ENCODE results near the gene ACOT13.
"Not testable (repeated sequence)": the region's sequence is repeated elsewhere in the genome, so short reads cannot be mapped to it uniquely, and the experiment has no call there.

The ACOT13 gene

DNA sequence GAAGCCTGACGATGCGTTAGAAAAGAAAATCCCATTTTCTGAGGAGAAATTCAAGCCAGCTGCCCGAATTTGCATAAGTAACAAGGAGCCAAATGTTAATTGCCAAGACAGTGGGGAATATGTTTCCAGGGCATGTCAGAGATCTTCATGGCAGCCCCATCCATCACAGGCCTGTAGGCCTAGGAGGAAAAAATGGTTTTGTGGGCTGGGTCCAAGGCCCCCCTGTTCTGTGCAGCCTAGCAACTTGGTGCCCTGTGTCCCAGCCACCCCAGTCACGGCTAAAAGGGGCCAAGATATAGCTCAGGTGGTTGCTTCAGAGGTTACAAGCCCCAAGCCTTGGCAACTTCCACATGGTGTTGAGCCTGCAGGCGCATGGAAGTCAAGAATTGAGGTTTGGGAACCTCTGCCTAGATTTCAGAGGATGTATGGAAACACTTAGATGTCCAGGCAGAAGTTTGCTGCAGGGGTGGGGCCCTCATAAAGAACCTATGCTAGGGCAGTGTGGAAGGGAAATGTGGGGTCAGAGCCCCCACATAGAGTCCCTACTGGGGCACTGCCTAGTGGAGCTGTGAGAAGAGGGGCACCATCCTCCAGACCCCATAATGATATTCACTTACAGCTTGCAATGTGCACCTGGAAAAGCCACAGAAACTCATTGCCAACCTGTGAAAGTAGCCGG lies 64.7 kb downstream of the ACOT13 start:
- H2AFZ ChIP-seq (ENCODE audit: low read depth, low read length); H3K4me3 ChIP-seq (ENCODE audit: insufficient read depth in 1 of 2, low read depth in 1 of 2, low read length in 2 of 2); H3K27me3 ChIP-seq (ENCODE audit: control insufficient read depth in 1 of 2, insufficient read depth in 1 of 2, low read length in 2 of 2); H2BK5ac ChIP-seq (ENCODE audit: low read depth, low read length, poor library complexity, severe bottlenecking); H2BK120ac ChIP-seq (ENCODE audit: low read depth, low read length); H3K4ac ChIP-seq (ENCODE audit: low read depth in 1 of 2, low read length in 2 of 2); H2BK12ac ChIP-seq (ENCODE audit: low read length in 2 of 2); H3K18ac ChIP-seq (ENCODE audit: low read depth in 1 of 2, low read length in 2 of 2); H3K14ac ChIP-seq (ENCODE audit: low read length in 2 of 2); H4K8ac ChIP-seq (ENCODE audit: low read length); H3K4me1 ChIP-seq (ENCODE audit: control insufficient read depth, insufficient read depth, low read depth, low read length); H3K27ac ChIP-seq (ENCODE audit: low read length, poor library complexity, severe bottlenecking); H3K23ac ChIP-seq (ENCODE audit: low read length in 2 of 2); H3K9ac ChIP-seq (ENCODE audit: low read length); H3K4me2 ChIP-seq (ENCODE audit: low read length, poor library complexity, severe bottlenecking); H2BK15ac ChIP-seq (ENCODE audit: low read depth, poor library complexity, severe bottlenecking); H4K91ac ChIP-seq (ENCODE audit: low read length); DNase-seq; H3K36me3 ChIP-seq (ENCODE audit: control insufficient read depth in 1 of 2, insufficient read depth in 2 of 2, low read depth in 1 of 2, low read length in 2 of 2); H3K79me1 ChIP-seq (replicated peaks; ENCODE audit: low read length, poor library complexity, severe bottlenecking); H3K9me3 ChIP-seq (ENCODE audit: control insufficient read depth, low read length); H2AK5ac ChIP-seq (ENCODE audit: low read length, severe bottlenecking): not testable (repeated sequence)
- 70% methylated on average over 6 of the region's 6 CpGs for WGBS

DNA sequence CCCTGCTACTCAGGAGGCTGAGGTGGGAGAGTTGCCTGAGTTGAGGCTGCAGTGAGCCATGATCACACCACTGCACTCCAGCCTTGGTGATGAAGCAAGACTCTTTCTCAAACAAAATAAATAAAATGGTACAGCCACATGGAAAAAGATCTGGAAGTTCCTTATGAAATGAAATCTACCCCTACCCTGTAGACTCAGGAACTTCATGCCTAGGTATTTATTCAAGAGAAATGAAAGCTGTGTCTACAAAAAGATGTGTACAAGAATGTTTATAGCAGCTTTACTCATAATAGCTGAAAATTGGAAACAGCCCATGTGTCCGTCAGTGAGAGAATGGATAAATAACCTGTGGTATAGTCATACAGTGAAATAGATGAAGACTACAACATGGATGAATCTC lies 67.3 kb downstream of the ACOT13 start:
- no peaks in the 10 kb centered on the region for H3K36me3 ChIP-seq (ENCODE audit: control insufficient read depth in 1 of 2, insufficient read depth in 2 of 2, low read depth in 1 of 2, low read length in 2 of 2)
- H3K14ac ChIP-seq (ENCODE audit: low read length in 2 of 2), result no peak overlapping the region
- no peak overlapping the region for H3K23ac ChIP-seq (ENCODE audit: low read length in 2 of 2)
- 95% methylated on average over 1 of the region's 1 CpG for WGBS
- peaks cover 9% of the 10 kb centered on the region for H3K9me3 ChIP-seq (ENCODE audit: control insufficient read depth, low read length)
- H3K79me1 ChIP-seq (replicated peaks; ENCODE audit: low read length, poor library complexity, severe bottlenecking), result no peaks in the 10 kb centered on the region
- no peaks in the 10 kb centered on the region for H3K4me1 ChIP-seq (ENCODE audit: control insufficient read depth, insufficient read depth, low read depth, low read length)
- no peak for DNase-seq
- H3K9ac ChIP-seq (ENCODE audit: low read length), result no peak overlapping the region
- H3K4me3 ChIP-seq (ENCODE audit: insufficient read depth in 1 of 2, low read depth in 1 of 2, low read length in 2 of 2), result no peak overlapping the region
- no peak overlapping the region for H2BK5ac ChIP-seq (ENCODE audit: low read depth, low read length, poor library complexity, severe bottlenecking)
- H2BK12ac ChIP-seq (ENCODE audit: low read length in 2 of 2), result no peak overlapping the region
- no peak overlapping the region for H3K4ac ChIP-seq (ENCODE audit: low read depth in 1 of 2, low read length in 2 of 2)
- H2BK120ac ChIP-seq (ENCODE audit: low read depth, low read length), result no peak overlapping the region
- no peak overlapping the region for H2AFZ ChIP-seq (ENCODE audit: low read depth, low read length)
- H3K18ac ChIP-seq (ENCODE audit: low read depth in 1 of 2, low read length in 2 of 2), result no peak overlapping the region
- H2BK15ac ChIP-seq (ENCODE audit: low read depth, poor library complexity, severe bottlenecking), result no peak overlapping the region
- no peak overlapping the region for H4K8ac ChIP-seq (ENCODE audit: low read length)
- H3K4me2 ChIP-seq (ENCODE audit: low read length, poor library complexity, severe bottlenecking), result no peak overlapping the region
- no peak overlapping the region for H2AK5ac ChIP-seq (ENCODE audit: low read length, severe bottlenecking)
- no peak overlapping the region for H3K27ac ChIP-seq (ENCODE audit: low read length, poor library complexity, severe bottlenecking)
- no peaks in the 10 kb centered on the region for H3K27me3 ChIP-seq (ENCODE audit: control insufficient read depth in 1 of 2, insufficient read depth in 1 of 2, low read length in 2 of 2)
- no peak overlapping the region for H4K91ac ChIP-seq (ENCODE audit: low read length)

DNA sequence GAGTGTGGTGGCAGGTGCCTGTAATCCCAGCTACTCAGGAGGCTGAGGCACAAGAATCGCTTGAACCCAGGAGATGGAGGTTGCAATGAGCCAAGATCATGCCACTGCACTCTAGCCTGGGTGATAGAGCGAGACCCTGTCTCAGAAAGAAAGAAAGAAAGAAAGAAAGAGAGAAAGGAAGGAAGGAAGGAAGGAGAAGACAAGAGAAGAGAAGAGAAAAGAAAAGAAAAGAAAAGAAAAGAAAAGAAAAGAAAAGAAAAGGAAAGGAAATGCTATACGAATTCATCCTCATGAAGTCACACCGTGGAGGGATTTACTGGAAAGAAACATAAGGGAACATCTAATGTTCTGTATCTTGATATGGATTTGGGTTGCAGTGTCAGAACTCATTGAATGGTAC lies 67.8 kb downstream of the ACOT13 start:
- 96% methylated on average over 4 of the region's 4 CpGs for WGBS
- not testable (repeated sequence) for H2BK15ac ChIP-seq (ENCODE audit: low read depth, poor library complexity, severe bottlenecking); H3K4me2 ChIP-seq (ENCODE audit: low read length, poor library complexity, severe bottlenecking); H3K4me1 ChIP-seq (ENCODE audit: control insufficient read depth, insufficient read depth, low read depth, low read length); H3K79me1 ChIP-seq (replicated peaks; ENCODE audit: low read length, poor library complexity, severe bottlenecking); H3K9me3 ChIP-seq (ENCODE audit: control insufficient read depth, low read length); H3K9ac ChIP-seq (ENCODE audit: low read length); H2BK120ac ChIP-seq (ENCODE audit: low read depth, low read length); H3K14ac ChIP-seq (ENCODE audit: low read length in 2 of 2); H3K18ac ChIP-seq (ENCODE audit: low read depth in 1 of 2, low read length in 2 of 2); H3K23ac ChIP-seq (ENCODE audit: low read length in 2 of 2); H3K27ac ChIP-seq (ENCODE audit: low read length, poor library complexity, severe bottlenecking); H2BK5ac ChIP-seq (ENCODE audit: low read depth, low read length, poor library complexity, severe bottlenecking); H2AK5ac ChIP-seq (ENCODE audit: low read length, severe bottlenecking); H3K36me3 ChIP-seq (ENCODE audit: control insufficient read depth in 1 of 2, insufficient read depth in 2 of 2, low read depth in 1 of 2, low read length in 2 of 2); H4K8ac ChIP-seq (ENCODE audit: low read length); H4K91ac ChIP-seq (ENCODE audit: low read length); DNase-seq; H3K4ac ChIP-seq (ENCODE audit: low read depth in 1 of 2, low read length in 2 of 2); H2AFZ ChIP-seq (ENCODE audit: low read depth, low read length); H2BK12ac ChIP-seq (ENCODE audit: low read length in 2 of 2); H3K27me3 ChIP-seq (ENCODE audit: control insufficient read depth in 1 of 2, insufficient read depth in 1 of 2, low read length in 2 of 2); H3K4me3 ChIP-seq (ENCODE audit: insufficient read depth in 1 of 2, low read depth in 1 of 2, low read length in 2 of 2)

DNA sequence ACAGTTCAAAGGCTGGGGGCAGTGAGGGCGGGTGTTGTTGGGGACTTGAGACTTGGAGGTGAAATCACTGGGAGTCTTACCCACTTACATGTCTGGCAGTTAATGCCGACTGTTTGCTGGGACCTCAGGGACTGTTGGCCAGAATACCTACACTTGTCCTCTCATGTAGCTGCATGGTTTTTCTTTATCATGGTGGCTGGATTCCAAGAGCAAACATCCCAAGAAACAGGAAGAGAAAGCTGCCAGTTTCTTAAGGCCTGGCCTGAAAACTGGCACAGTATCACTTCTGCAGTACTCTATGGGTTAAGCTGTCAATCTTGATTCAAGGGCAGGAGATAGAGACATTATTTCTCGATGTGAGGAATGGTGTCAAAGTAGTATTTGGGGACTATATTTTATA lies 71.9 kb downstream of the ACOT13 start:
- no peak overlapping the region for H2BK15ac ChIP-seq (ENCODE audit: low read depth, poor library complexity, severe bottlenecking)

More for the DNA sequence above, 71.9 kb downstream of the ACOT13 start:
- Histone ChIP-seq H3K9me3 (ENCODE audit: control insufficient read depth, low read length) (no peaks in the 10 kb centered on the region), H3K4ac (ENCODE audit: low read depth in 1 of 2, low read length in 2 of 2) (no peak overlapping the region), H3K23ac (ENCODE audit: low read length in 2 of 2) (no peak overlapping the region), H4K8ac (ENCODE audit: low read length) (no peak overlapping the region), H2BK12ac (ENCODE audit: low read length in 2 of 2) (no peak overlapping the region), H3K36me3 (ENCODE audit: control insufficient read depth in 1 of 2, insufficient read depth in 2 of 2, low read depth in 1 of 2, low read length in 2 of 2) (no peaks in the 10 kb centered on the region), H3K79me1 (replicated peaks; ENCODE audit: low read length, poor library complexity, severe bottlenecking) (no peaks in the 10 kb centered on the region), H2AK5ac (ENCODE audit: low read length, severe bottlenecking) (no peak overlapping the region), H4K91ac (ENCODE audit: low read length) (no peak overlapping the region), H2AFZ (ENCODE audit: low read depth, low read length) (no peak overlapping the region), H3K18ac (ENCODE audit: low read depth in 1 of 2, low read length in 2 of 2) (no peak overlapping the region), H3K4me3 (ENCODE audit: insufficient read depth in 1 of 2, low read depth in 1 of 2, low read length in 2 of 2) (no peak overlapping the region), H3K9ac (ENCODE audit: low read length) (no peak overlapping the region), H3K27ac (ENCODE audit: low read length, poor library complexity, severe bottlenecking) (no peak overlapping the region), H2BK5ac (ENCODE audit: low read depth, low read length, poor library complexity, severe bottlenecking) (no peak overlapping the region), H3K4me1 (ENCODE audit: control insufficient read depth, insufficient read depth, low read depth, low read length) (no peaks in the 10 kb centered on the region), H2BK120ac (ENCODE audit: low read depth, low read length) (no peak overlapping the region), H3K14ac (ENCODE audit: low read length in 2 of 2) (no peak overlapping the region), H3K27me3 (ENCODE audit: control insufficient read depth in 1 of 2, insufficient read depth in 1 of 2, low read length in 2 of 2) (no peaks in the 10 kb centered on the region), H3K4me2 (ENCODE audit: low read length, poor library complexity, severe bottlenecking) (no peak overlapping the region)
- DNase-seq, result no peak
- WGBS, result 92% methylated on average over 3 of the region's 3 CpGs

All from mesenchymal stem cell (in vitro differentiated cells and primary cell).